ACHN (cell line): ENCODE data around the gene SMARCA4.

ENCODE experiments used
- DNase-seq: peaks from one replicate; pipeline ENCODE4 v3.0.0-alpha.2; 2015
- in situ Hi-C: cut with HindIII; loops from 2 replicates; pipeline ENCODE4 v1.10.0; 2017; ENCODE audit warnings: low sequenced_read_pairs, low pct_ligation_motif_present, low pct_unique_long_range_greater_than_20kb

The SMARCA4 gene

DNA sequence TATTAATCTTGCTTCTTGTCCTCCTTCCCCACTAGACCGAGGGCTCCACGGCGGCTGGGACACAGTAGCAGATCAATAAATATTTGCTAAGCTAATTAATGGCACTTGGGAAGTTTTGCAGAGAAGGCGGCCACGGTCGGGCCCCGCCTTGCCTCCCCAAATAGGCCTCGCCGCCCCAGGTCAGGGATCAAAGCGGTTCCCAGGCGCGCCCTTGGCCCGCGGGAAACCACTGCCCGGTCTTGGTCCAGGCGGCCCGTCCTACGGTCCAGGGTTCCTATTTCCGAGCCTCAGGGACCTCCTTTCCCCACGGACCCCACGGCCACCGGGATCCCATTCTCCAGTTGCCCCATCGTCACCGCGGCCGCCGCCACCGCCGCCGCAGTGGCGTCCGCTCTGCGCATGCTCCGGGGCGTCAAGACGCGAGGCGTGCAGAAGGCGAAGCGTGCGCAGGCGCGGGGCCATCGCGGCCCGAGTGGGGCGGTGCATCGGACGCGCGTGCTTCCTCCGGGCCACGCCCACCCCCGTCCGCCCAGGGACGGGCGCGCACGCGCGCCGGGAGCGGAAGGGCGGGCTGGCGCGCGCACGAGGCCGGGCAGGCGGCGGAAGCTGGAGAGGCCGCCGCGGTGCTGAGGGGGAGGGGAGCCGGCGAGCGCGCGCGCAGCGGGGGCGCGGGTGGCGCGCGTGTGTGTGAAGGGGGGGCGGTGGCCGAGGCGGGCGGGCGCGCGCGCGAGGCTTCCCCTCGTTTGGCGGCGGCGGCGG lies at the start of gene SMARCA4:
Gene SMARCA4, plus strand, starts transcription at position 717 of the 759 bp plus-strand sequence. CDS start 23,122 bp downstream, outside the sequence.
- in situ Hi-C loops, result no loop called here
- peak; percentile 95 for DNase-seq

DNA sequence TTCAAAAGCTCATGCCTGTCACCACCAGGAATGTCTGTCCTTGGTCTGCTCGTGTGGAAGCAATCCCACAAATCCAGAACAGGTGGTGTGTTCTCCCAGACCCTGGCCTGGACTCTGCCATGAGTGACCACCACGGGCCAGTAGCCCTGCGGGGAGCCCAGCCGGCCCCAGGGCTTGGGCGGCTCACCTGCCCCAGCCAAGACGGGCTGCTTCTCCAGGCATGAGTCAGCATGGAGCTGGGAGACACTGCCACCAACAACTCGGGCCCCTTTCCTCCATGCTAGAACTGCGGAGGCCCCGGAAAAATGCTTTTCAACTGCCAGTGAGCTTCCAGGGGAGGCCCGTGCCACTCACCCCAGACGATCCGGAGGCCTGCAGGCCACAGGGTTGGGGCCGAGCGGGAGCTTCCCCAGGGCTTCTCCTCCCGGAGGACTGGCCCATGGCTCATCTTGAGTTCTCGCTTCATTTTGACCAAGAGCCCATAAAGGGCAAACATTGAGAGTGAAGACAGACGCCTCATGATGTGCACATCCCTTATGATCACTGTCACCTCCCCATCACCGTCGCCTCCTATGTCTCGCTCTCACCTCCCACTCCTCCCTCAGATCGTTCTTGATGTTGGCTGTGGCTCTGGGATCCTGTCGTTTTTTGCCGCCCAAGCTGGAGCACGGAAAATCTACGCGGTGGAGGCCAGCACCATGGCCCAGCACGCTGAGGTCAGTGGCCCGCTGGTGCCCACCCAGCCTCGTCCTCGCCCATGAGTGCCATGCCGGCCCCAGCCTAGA lies 49.1 kb upstream of the SMARCA4 start:
- in situ Hi-C loops, result no loop called here
- no peak for DNase-seq

DNA sequence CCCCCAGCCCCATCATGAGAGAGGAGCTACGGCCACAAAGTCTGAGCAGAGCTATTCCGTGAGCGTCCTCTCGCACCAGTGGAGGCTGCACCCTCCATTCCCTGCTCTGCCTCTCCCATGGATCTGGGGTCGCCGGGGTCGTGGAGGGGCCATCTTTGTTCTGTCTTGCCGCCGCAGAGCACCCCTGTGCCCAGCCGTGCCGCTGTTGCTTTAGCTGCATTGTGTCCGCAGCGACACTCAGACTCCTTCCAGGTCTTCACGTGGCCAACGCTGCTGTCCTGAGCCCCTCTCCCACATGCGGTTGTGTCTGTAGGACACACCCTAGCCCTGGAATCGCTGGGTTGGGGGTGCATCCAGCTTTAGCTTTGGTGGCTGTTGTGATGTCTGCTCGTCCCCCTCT lies 48.2 kb upstream of the SMARCA4 start:
- DNase-seq, result no peak

DNA sequence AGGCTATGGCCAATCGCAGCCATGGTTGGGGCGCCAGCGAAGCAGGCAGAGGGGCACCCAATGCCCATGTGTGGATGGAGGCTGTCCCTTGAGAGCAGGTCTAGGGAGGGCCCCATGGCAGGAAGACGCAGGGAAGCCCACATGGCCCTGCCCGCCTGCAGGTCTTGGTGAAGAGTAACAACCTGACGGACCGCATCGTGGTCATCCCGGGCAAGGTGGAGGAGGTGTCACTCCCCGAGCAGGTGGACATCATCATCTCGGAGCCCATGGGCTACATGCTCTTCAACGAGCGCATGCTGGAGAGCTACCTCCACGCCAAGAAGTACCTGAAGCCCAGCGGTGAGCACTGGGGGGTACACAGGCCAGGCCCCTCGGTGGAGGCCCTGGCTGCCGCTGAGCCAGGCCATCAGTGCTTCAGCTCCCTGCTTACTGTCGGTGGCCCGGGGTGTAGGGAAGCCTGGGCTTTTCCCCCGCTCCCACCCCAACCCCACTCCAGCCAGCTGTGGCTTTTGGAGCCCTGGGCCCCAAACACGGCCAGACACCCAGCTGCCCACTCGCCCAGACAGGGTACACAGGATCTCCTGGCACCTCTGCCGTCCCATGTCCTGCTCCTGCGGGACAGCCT lies 47.0 kb upstream of the SMARCA4 start:
- in situ Hi-C loops, result no loop called here
- DNase-seq, result no peak

More for the DNA sequence above, 48.2 kb upstream of the SMARCA4 start:
- in situ Hi-C loops, result no loop called here

- in situ Hi-C loops, result no loop called here
- peak; percentile 47 for DNase-seq
Measured at GRCh38 chr19:10915130-10916091, 45.4 kb upstream of the SMARCA4 start.

- DNase-seq, result no peak
- in situ Hi-C loops, result no loop called here
Measured at GRCh38 chr19:10916602-10917001, 44.2 kb upstream of the SMARCA4 start.

GRCh38 chr19:10918359-10918758 lies 42.5 kb upstream of the SMARCA4 start:
- no peak for DNase-seq
- in situ Hi-C loops, result no loop called here

DNA sequence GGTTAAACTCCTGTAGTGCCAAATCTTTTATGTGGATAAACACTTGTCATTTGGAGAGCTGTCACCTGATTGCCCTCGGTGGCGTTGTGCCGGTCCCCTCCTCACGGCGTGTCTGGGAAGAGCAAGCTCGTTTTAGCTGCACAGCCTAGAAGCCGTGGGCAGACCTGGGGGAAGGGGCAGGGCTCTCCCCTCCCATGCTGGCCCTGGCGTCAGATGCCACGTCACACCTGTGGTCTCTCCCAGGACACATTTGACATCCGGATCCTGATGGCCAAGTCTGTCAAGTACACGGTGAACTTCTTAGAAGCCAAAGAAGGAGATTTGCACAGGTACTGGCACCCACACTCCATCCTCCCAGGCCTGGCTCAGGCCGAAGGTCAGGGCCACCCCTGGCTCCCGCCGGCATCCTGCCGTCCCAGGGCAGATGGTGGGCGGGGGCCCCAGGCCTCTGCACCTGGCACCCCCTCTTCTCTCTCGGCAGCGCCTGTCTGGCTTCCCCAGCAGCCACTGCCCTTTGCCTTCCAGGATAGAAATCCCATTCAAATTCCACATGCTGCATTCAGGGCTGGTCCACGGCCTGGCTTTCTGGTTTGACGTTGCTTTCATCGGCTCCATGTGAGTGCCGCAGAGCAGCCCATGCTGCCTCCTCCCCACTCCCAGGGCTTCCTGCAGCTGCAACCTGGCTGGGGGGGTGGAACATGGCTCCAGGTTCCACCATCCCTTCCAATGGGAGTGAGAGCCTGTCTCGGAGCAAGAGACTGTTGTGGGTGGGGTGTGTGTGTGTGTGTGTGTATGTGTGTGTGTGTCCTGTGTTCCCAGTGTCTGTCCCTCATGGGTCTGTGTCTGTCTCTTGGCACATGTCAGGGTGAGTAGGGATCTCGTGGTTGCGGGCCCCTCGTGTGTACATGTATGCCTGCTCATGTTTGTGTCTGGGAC lies 41.2 kb upstream of the SMARCA4 start:
- DNase-seq, result no peak
- in situ Hi-C loops, result no loop called here

GRCh38 chr19:10920288-10920655 lies 40.6 kb upstream of the SMARCA4 start:
- in situ Hi-C loops, result no loop called here
- no peak for DNase-seq

- in situ Hi-C loops, result no loop called here
- no peak for DNase-seq
Measured at GRCh38 chr19:10920781-10921180, 40.0 kb upstream of the SMARCA4 start.

DNA sequence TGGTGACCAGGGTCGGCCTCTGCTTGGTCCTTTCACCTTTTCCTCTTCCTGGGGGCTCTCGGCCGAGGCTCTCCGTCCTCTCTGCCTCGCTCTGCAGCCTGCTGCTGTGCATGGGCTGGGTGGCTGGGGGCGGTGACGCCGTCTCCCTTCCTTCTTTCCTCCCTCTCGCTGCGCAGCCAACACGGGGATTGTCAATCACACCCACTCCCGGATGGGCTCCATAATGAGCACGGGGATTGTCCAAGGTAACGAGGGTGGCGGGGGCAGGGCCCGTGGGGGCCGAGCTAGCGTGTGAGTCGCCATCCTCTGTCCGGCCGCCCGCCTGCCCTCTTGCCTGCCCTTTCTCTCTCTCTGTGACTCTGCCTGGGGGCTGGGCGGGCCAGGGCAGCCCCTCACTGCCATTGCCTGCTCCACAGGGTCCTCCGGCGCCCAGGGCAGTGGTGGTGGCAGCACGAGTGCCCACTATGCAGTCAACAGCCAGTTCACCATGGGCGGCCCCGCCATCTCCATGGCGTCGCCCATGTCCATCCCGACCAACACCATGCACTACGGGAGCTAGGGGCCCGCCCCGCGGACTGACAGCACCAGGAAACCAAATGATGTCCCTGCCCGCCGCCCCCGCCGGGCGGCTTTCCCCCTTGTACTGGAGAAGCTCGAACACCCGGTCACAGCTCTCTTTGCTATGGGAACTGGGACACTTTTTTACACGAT lies 39.5 kb upstream of the SMARCA4 start:
- in situ Hi-C loops, result no loop called here
- no peak for DNase-seq

DNA sequence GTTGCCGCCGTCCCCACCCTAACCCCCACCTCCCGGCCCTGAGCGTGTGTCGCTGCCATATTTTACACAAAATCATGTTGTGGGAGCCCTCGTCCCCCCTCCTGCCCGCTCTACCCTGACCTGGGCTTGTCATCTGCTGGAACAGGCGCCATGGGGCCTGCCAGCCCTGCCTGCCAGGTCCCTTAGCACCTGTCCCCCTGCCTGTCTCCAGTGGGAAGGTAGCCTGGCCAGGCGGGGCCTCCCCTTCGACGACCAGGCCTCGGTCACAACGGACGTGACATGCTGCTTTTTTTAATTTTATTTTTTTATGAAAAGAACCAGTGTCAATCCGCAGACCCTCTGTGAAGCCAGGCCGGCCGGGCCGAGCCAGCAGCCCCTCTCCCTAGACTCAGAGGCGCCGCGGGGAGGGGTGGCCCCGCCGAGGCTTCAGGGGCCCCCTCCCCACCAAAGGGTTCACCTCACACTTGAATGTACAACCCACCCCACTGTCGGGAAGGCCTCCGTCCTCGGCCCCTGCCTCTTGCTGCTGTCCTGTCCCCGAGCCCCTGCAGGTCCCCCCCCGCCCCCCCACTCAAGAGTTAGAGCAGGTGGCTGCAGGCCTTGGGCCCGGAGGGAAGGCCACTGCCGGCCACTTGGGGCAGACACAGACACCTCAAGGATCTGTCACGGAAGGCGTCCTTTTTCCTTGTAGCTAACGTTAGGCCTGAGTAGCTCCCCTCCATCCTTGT lies 38.8 kb upstream of the SMARCA4 start:
- in situ Hi-C loops, result no loop called here

GRCh38 chr19:10922638-10923014 lies 38.2 kb upstream of the SMARCA4 start:
- no peak for DNase-seq
- in situ Hi-C loops, result no loop called here

More for the DNA sequence above, 38.8 kb upstream of the SMARCA4 start:
- no peak for DNase-seq

- in situ Hi-C loops, result no loop called here
- no peak for DNase-seq
Measured at GRCh38 chr19:10923260-10924112, 37.3 kb upstream of the SMARCA4 start.

GRCh38 chr19:10924597-10924996 lies 36.2 kb upstream of the SMARCA4 start:
- in situ Hi-C loops, result no loop called here
- no peak for DNase-seq
